ENCODE results near the gene METTL27. TPM values are rescaled to one million over a fixed set of nuclear protein-coding genes. Genes with fewer than 3 reads are reported as not detected.

Gene METTL27
- total and polyA plus RNA-seq, 9 of the 15 experiments (the other 6 are each of a cell fraction or from before 2014, with no cell fraction given): 0.08 to 0.82 (median 0.33) TPM; not detected in 4

- no peak overlapping the region for H3K27ac ChIP-seq (ENCODE audit: extremely low read depth, low read depth, low read length)
- H4K20me1 ChIP-seq (replicated peaks; ENCODE audit: control insufficient read depth, insufficient read depth, low read length): peaks cover 8% of the 10 kb centered on the region
- ChIA-PET CTCF (ENCODE audit: low intra/inter-chr PET ratio) (no interaction called here), POLR2A (interaction anchor here (0.8 kb wide), 1 partner anchor 9 kb away, joined by 4 read pairs; no protein-coding TSS in a partner anchor)
- H3K9me3 ChIP-seq (replicated peaks; ENCODE audit: control insufficient read depth, insufficient read depth, low read depth, low read length): no peaks in the 10 kb centered on the region
- H2AFZ ChIP-seq (ENCODE audit: low read depth, low read length): no peak overlapping the region
- H3K9me1 ChIP-seq (ENCODE audit: control insufficient read depth, insufficient read depth, low read length): no peaks in the 10 kb centered on the region
- no peak for ATAC-seq
- intact Hi-C loops (cut with micrococcal nuclease) (no loop called here), in situ Hi-C loops (cut with MboI) (no loop called here)
- no peak overlapping the region for H3K4me2 ChIP-seq (ENCODE audit: insufficient read depth, low read length)
- TF ChIP-seq YBX1 (IDR thresholded peaks at IDR 0.05): no peak
- TF ChIP-seq ZNF561 (CRISPR knock-in tag; conservative IDR thresholded peaks at IDR 0.05): no peak
- no peak for TF ChIP-seq ZBTB12 (CRISPR knock-in tag; IDR thresholded peaks at IDR 0.05)
- no peak for TF ChIP-seq GABPA (tag; conservative IDR thresholded peaks at IDR 0.05; ENCODE audit: low read depth)
- no peak for TF ChIP-seq ZNF740 (CRISPR knock-in tag; IDR thresholded peaks at IDR 0.05)
- no peak for TF ChIP-seq ZNF740 (tag; IDR thresholded peaks at IDR 0.05)
- TF ChIP-seq RCOR1 (IDR thresholded peaks at IDR 0.05; ENCODE audit: borderline replicate concordance in 1 of 2, low read depth in 2 of 2, low read length in 2 of 2): no peak
- H3K9ac ChIP-seq (ENCODE audit: insufficient read depth in 1 of 2, low read depth in 2 of 2, low read length in 2 of 2): no peak overlapping the region
- no peak for FAIRE-seq
- DNase-seq (ENCODE audit: extremely low read depth in 1 of 4, low spot score in 3 of 4): no peak
- H3K27me3 ChIP-seq (ENCODE audit: control insufficient read depth in 2 of 2, insufficient read depth in 2 of 2, low read length in 2 of 2): peaks cover 14 to 52% of the 10 kb centered on the region in 2 experiments; a peak in 4 of 5 replicates
- WGBS (ENCODE audit: insufficient coverage, low coverage, missing lambda C conversion rate): 3% methylated on average over 12 of the region's 12 CpGs
- no TSS peak for BruUV-seq (replicated peaks)
- peaks cover 0 to 5% of the 10 kb centered on the region in 2 experiments; a peak in 2 of 5 replicates for H3K4me1 ChIP-seq (replicated peaks in 1 of 2; ENCODE audit: control insufficient read depth in 2 of 2, insufficient read depth in 2 of 2, low read length in 2 of 2)
- no peaks in the 10 kb centered on the region for H3K36me3 ChIP-seq (ENCODE audit: control insufficient read depth, insufficient read depth, low read length)
- no peaks in the 10 kb centered on the region for H3K79me2 ChIP-seq (ENCODE audit: control insufficient read depth, insufficient read depth, low read length)
- H3K4me3 ChIP-seq: no peak overlapping the region
Measured at GRCh38 chr7:73861305-73861704, 19.0 kb upstream of the METTL27 start.
